Pulmonary artery endothelial cell (primary cell): Measurements from ENCODE around the gene FOXC2. TPM values are rescaled to one million over a fixed set of nuclear protein-coding genes. Genes with fewer than 3 reads are reported as not detected.

Experiments
- DNase-seq: peaks from one replicate; pipeline ENCODE4 v3.0.0-alpha.2; 2011; ENCODE audit warnings: low read depth, low spot score
- total RNA-seq: library from RNA; depleted of rRNA; stranded (reverse); fragments of >200 nt; gene quantifications from 2 replicates; pipeline ENCODE4 v1.2.3, GENCODE V29; 2014

Gene FOXC2
- total RNA-seq, result 2.1 and 2.3 TPM in 2 replicates

DNA sequence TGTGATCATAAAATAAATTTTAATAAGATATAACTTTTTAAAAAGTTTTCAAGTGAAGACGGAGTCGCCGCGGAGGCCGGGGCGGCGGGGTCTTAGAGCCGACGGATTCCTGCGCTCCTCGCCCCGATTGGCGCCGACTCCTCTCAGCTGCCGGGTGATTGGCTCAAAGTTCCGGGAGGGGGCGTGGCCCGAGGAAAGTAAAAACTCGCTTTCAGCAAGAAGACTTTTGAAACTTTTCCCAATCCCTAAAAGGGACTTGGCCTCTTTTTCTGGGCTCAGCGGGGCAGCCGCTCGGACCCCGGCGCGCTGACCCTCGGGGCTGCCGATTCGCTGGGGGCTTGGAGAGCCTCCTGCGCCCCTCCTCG, at the start of gene FOXC2:
Gene FOXC2 (plus strand): TSS at position 229 of the 365 bp plus-strand sequence. CDS start 507 bp downstream, outside the sequence.
- peak; percentile 88 for DNase-seq

DNA sequence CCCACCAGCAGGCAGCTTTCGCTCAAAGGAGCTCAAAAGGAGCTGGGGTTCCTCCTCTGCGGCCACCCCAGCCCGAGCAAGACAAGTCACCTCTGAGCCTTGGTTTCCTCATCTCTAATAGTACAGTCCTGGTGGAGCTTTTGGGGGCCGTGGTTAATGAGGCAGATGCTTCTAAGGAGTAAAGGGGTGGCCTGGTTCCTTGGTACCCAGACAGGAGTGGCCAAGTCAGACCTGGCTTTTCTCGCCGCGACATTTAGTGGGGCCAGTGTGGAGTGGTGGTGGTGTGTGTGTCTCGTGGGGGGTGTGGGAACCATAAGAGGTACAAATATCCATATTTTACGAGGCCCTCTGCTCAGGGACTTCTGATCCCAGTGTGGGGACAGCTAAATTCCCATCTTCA, 49.6 kb upstream of the FOXC2 start:
- no peak for DNase-seq

DNA sequence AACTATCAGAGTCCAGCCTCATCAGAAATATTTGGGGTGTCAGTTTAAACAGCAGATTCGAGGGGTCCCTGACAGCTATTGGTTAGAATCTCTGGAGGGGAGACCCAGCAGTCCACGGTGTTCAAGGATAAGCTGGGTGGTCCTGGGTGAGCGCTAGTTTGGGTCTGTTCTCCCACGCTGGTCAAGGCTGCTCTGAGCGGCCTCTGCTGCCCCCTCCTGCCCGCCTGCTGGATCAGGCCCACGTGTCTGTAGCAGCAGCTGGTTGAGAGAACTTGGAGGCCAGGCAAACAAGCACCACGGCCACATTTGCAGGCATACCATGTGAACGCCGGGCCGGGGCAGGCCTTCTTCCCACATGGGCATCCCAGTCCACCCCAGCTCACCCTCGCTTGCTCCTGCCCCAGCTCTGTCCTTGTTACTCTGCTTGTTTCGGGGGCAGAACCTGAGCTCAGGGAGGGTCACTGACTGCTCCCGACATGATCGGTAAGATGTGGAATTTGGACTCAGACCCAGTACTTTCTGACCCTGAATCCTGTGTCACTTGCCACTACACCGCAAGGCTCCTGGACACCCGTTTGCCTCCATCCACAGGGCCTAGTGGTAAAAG, 48.9 kb upstream of the FOXC2 start:
- no peak for DNase-seq

- DNase-seq, result no peak
Observed at GRCh38 chr16:86519007-86519648, 47.5 kb upstream of the FOXC2 start.

DNA sequence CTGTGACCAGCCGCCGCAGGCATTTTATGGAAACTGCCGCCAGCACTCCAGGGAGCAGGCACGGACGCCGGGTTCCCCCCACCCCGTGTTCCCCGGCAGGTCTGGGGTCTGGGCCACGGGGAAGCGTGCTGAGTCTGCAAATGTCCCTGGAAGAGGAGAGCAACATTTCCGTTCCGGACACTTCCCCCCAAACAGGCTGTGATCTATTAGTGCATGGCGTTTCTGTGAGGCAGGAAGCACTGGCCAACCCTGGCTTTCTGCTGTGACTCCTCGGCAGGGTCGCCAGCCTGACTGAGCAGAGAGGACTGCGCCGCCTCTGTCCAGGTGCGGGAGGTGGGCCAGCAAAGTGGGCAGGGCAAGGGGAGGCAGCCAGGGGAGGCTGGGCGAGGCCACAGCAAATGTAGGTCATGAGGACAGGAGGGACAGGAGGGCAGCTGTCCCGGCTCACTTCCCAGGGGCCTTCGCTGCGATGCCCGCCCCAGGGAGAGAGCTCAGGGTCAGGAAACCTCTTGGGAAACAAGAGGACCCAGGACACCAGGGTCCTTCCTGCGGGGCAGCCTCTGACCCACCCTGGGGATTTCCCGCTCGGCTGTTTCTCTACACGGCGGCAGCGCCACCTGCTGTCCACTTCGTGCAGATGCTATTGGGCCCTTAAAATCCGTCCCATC, 46.8 kb upstream of the FOXC2 start:
- DNase-seq, result no peak

DNA sequence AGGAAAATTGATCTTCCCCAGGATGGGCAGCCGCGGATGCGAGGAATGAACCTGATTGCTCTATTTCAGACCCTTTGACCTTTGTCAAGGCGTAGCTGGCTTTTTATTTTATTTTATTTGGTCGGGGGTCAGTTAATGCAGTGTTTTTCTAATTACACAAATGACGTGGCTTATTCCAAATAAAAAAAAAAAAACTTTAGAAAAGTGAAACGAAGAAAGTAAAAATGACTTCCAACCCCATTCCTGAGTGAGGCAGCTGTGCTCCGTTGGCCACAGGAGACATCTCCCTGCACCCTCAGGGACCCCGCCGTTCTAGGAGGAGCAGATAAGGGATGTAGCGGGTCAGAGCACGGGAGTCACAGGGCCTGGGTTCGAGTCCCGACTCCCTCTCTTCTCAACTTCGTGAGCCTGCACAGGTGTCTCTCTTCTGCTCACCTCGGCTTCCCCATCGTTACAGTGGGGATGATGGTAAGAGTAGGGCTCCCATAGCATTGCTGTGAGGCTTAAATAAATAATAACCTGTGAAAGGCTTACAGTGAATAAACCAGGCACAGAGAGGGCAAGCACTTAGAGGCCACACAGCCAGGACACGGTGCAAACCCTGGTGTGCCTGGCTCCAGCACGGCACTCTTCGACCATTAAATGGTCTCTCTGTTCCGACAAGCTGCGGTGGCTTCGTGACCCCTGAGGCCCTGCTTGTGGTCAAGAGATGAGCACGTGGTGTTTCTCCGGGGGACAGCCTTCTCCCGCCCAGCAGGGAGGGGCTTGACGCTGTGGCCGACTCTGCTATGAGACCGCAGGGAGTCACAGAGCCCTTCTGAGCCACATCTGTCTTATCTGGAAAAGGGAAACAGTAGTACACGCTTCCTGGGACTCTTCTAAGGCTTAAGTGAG, 46.1 kb upstream of the FOXC2 start:
- no peak for DNase-seq

GRCh38 chr16:86521236-86522197, 45.1 kb upstream of the FOXC2 start:
- DNase-seq, result no peak

- no peak for DNase-seq
Observed at GRCh38 chr16:86522634-86523033, 44.0 kb upstream of the FOXC2 start.

DNA sequence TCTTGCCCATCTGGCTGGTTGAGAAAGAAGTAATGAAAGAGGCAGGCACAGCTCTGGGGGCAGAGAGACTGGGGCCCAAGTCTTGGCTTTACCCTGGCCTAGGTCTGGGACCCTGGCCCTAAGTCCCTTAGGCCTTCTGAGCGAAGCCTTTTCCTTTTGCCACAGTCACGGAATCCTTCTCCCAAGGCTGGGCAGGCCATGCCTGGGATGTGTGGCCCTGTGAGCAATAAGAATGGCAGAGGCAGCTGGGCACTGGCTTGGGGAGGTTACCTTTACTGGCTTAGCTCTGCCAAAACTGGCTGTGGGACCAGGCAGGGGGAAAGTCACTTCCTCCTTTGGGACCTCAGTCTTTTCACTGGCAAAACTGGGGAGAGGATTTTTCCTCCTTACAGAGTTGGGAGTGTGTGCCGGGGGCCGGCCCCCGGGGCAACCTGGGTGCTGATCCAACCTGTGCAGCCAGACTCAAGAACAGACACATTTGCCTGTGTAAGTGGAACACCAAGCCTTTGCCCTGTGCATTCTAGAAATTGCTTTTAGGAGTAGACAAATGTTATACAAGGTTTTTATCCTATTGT, 43.4 kb upstream of the FOXC2 start:
- no peak for DNase-seq

GRCh38 chr16:86524029-86524428, 42.6 kb upstream of the FOXC2 start:
- no peak for DNase-seq

GRCh38 chr16:86525696-86526095, 40.9 kb upstream of the FOXC2 start:
- no peak for DNase-seq

- DNase-seq, result no peak
Observed at GRCh38 chr16:86527366-86527765, 39.3 kb upstream of the FOXC2 start.

DNA sequence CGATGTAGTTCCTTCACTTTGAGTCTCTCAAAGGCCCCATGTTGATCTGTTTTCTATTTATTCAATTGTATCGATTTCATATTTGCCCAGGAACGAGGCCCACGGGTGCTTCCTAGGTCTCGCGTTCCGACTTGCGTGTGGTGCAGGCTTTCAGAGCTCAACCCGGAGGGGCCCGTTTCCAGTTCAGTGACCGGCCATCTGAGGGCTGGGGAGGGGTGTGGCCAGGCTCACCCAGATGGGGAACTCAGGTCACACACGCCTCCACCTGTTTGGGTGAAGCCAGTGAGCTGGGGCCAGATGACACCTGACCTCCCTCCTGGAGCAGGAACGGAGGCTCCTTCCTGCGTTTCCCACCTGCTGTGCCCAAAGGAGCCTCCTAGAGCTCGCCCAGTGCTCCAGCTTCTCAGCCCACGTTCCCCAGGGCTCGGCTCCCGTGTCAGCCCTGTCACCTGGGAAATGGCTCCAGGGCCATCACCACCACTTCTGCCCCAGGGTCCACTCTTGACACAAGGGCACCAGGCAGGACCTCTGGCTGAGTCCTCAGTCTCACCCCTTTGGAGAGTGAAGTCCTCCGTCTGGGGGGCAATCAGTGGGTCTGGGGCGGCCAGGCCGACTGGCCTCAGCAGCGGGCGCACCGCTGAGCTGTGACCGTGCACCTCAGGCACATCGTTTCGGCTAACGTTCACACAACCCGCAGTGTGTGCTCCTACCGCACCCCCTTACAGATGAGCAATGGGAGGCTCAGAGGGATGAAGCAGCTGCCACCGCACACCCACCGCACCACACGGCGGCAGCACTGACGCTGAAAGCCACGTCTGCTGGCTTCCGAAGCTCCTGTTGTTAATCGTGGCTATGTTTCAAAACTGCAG, 38.3 kb upstream of the FOXC2 start:
- DNase-seq, result no peak

GRCh38 chr16:86529160-86529559, 37.5 kb upstream of the FOXC2 start:
- DNase-seq, result no peak

DNA sequence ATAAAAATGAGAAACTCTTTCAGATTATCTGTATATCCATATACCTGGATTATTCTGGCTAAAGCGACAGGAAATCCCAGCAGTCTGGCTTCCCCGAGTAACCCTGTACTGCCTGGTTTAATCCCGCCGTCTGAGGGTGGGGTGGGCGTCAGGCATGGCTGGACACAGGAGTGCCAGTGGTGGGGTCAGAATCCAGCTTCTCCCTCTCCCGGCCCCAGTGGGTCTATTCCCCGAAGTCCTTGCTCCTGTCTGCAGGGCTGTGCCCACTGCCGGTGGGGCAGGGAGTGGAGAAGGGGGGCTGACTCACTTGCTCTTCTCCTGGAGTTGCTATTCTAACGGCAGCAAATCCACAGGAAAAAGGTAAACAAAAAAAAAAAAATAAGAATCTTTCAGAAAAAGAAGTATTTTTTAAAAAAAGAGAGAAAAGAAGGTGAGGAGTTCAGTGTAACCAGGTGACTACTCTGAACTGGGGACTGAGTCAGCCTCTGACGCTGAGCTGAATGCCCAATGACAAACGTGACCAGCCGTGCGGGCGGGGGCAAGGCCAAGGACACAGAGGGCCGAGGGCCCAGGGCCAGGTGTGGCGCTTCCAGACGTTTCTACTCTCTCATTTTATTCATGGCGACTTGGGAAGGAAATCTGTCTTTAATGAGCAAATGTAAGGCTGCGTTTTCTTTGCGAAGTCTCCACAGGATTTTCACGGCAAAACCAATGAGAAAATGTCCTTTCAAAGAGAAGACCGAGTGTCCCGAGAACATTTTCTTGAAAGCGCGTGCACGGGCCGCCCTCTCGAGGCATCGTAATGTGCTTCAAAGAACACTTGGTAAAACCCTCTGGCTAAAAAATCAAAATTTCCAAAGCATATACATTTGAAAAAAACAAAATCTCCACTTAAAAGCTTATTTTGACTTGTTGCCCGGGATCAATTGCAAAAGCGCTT, 36.1 kb upstream of the FOXC2 start:
- DNase-seq, result no peak

- DNase-seq, result no peak
Observed at GRCh38 chr16:86531191-86531545, 35.5 kb upstream of the FOXC2 start.

DNA sequence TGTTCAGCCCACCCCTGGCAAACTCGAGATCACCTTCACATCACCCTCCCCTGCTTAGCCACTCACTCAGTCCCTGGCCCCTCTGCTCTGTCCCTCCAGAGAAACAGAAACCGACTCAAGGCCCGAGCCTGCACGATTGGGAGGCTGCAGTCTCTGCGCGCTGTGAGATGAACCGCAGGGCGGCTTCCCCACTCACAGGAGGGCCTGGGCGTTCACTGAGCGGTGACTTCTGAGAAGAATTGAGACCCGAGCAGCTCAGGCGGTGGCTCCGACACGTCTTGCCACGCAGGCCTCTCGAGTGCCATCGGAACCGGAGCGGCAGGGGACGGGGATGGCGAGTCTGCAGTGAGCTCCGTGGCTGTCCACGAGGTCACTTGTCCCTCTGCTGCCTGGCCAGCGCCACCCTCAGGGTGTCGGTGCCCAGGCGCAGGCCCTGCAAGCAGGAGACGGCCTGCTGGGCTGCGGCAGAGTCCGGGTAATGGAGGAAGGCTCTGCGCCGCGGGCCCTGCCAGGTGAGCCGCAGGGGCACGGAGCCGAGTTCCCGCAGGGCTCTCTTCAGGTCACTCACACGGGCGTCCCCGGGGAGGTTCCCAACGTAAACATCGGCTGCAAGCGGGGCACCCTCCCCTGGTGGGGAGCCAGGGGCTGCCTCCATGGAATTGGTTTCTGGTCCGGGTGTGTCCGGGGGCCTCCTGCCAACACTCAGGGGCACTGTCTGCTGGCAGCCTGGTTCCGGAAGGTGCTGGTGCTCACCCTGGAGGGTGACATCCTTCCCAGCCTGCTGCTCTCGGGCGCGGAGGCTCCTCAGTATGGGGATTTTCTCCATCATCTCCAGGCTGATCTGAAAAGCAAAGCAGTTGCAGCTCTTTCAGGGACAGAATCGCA, 34.7 kb upstream of the FOXC2 start:
- DNase-seq, result no peak

DNA sequence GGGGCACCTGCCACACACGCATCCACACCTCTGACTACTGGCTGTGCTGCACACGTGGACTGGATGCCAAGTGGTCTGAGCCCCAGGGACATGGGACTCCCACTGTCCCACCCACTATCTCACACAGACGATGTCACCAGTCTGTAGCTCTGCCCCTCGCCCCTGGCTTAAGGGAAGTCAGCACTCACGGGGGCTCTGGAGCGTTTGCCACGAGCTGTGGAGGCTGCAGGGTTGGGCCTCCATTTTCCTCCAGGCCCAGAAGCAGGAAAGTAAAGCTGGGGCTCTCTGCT, 34.2 kb upstream of the FOXC2 start:
- no peak for DNase-seq
